Measurements from ENCODE around the gene COL23A1. TPM values are rescaled to one million over a fixed set of nuclear protein-coding genes. Genes with fewer than 3 reads are reported as not detected.

The COL23A1 gene
- total and polyA plus RNA-seq, 2 experiments from 2014 or later: 4.8 to 8.2 TPM

- TF ChIP-seq REST (IDR thresholded peaks at IDR 0.05; ENCODE audit: unreplicated experiment): no peak
- TF ChIP-seq, protein P1, sequence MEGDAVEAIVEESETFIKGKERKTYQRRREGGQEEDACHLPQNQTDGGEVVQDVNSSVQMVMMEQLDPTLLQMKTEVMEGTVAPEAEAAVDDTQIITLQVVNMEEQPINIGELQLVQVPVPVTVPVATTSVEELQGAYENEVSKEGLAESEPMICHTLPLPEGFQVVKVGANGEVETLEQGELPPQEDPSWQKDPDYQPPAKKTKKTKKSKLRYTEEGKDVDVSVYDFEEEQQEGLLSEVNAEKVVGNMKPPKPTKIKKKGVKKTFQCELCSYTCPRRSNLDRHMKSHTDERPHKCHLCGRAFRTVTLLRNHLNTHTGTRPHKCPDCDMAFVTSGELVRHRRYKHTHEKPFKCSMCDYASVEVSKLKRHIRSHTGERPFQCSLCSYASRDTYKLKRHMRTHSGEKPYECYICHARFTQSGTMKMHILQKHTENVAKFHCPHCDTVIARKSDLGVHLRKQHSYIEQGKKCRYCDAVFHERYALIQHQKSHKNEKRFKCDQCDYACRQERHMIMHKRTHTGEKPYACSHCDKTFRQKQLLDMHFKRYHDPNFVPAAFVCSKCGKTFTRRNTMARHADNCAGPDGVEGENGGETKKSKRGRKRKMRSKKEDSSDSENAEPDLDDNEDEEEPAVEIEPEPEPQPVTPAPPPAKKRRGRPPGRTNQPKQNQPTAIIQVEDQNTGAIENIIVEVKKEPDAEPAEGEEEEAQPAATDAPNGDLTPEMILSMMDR (conservative IDR thresholded peaks at IDR 0.05; ENCODE audit: low read depth in 2 of 2): no peak
These were observed 351.2 kb downstream of the COL23A1 start (continued) for GRCh38 chr5:178238711-178239592.

- Histone ChIP-seq H3K9me2 (ENCODE audit: insufficient read depth) (no peaks in the 10 kb centered on the region), H3F3A (replicated peaks; ENCODE audit: low read depth) (peaks cover 4% of the 10 kb centered on the region; the same call in 1 of the 2 replicates), H3K4me1 (ENCODE audit: insufficient read depth) (no peaks in the 10 kb centered on the region; the same call in 1 of the 2 replicates), H3K79me2 (replicated peaks; ENCODE audit: insufficient read depth) (no peaks in the 10 kb centered on the region), H3K27ac (ENCODE audit: low read depth) (no peak overlapping the region), H3K27me3 (ENCODE audit: insufficient read depth) (no peaks in the 10 kb centered on the region), H2AFZ (no peak overlapping the region), H3K4me3 (no peak overlapping the region), H3K36me3 (ENCODE audit: insufficient read depth) (no peaks in the 10 kb centered on the region), H4K20me1 (replicated peaks; ENCODE audit: insufficient read depth) (no peaks in the 10 kb centered on the region), H3K4me2 (no peak overlapping the region)
- Mint-ChIP-seq H3K36me3 (ENCODE audit: low read depth) (no peaks in the 10 kb centered on the region; the same call in 2 of the 3 replicates), H3K27ac (no peak overlapping the region), H3K4me1 (peaks cover 12% of the 10 kb centered on the region), H3K27me3 (ENCODE audit: insufficient read depth, low read depth, poor library complexity) (peaks cover 30% of the 10 kb centered on the region), H3K4me3 (no peak overlapping the region), H3K9me3 (no peaks in the 10 kb centered on the region; the same call in 2 of the 3 replicates)
- ATAC-seq (no peak), DNase-seq (ENCODE audit: low spot score) (no peak)
- TF ChIP-seq EZH2phosphoT487 (IDR thresholded peaks at IDR 0.05; ENCODE audit: unreplicated experiment) (no peak), JUNB (IDR thresholded peaks at IDR 0.05; ENCODE audit: unreplicated experiment) (no peak), EZH2 (IDR thresholded peaks at IDR 0.05; ENCODE audit: low read depth, unreplicated experiment) (no peak), STAT1 (IDR thresholded peaks at IDR 0.05; ENCODE audit: unreplicated experiment) (no peak)
- TF ChIP-seq, protein P2, sequence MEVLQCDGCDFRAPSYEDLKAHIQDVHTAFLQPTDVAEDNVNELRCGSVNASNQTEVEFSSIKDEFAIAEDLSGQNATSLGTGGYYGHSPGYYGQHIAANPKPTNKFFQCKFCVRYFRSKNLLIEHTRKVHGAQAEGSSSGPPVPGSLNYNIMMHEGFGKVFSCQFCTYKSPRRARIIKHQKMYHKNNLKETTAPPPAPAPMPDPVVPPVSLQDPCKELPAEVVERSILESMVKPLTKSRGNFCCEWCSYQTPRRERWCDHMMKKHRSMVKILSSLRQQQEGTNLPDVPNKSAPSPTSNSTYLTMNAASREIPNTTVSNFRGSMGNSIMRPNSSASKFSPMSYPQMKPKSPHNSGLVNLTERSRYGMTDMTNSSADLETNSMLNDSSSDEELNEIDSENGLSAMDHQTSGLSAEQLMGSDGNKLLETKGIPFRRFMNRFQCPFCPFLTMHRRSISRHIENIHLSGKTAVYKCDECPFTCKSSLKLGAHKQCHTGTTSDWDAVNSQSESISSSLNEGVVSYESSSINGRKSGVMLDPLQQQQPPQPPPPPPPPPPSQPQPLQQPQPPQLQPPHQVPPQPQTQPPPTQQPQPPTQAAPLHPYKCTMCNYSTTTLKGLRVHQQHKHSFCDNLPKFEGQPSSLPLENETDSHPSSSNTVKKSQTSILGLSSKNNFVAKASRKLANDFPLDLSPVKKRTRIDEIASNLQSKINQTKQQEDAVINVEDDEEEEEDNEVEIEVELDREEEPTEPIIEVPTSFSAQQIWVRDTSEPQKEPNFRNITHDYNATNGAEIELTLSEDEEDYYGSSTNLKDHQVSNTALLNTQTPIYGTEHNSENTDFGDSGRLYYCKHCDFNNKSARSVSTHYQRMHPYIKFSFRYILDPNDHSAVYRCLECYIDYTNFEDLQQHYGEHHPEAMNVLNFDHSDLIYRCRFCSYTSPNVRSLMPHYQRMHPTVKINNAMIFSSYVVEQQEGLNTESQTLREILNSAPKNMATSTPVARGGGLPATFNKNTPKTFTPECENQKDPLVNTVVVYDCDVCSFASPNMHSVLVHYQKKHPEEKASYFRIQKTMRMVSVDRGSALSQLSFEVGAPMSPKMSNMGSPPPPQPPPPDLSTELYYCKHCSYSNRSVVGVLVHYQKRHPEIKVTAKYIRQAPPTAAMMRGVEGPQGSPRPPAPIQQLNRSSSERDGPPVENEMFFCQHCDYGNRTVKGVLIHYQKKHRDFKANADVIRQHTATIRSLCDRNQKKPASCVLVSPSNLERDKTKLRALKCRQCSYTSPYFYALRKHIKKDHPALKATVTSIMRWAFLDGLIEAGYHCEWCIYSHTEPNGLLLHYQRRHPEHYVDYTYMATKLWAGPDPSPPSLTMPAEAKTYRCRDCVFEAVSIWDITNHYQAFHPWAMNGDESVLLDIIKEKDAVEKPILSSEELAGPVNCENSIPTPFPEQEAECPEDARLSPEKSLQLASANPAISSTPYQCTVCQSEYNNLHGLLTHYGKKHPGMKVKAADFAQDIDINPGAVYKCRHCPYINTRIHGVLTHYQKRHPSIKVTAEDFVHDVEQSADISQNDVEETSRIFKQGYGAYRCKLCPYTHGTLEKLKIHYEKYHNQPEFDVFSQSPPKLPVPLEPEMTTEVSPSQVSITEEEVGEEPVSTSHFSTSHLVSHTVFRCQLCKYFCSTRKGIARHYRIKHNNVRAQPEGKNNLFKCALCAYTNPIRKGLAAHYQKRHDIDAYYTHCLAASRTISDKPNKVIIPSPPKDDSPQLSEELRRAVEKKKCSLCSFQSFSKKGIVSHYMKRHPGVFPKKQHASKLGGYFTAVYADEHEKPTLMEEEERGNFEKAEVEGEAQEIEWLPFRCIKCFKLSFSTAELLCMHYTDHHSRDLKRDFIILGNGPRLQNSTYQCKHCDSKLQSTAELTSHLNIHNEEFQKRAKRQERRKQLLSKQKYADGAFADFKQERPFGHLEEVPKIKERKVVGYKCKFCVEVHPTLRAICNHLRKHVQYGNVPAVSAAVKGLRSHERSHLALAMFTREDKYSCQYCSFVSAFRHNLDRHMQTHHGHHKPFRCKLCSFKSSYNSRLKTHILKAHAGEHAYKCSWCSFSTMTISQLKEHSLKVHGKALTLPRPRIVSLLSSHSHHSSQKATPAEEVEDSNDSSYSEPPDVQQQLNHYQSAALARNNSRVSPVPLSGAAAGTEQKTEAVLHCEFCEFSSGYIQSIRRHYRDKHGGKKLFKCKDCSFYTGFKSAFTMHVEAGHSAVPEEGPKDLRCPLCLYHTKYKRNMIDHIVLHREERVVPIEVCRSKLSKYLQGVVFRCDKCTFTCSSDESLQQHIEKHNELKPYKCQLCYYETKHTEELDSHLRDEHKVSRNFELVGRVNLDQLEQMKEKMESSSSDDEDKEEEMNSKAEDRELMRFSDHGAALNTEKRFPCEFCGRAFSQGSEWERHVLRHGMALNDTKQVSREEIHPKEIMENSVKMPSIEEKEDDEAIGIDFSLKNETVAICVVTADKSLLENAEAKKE (CRISPR knock-in tag; IDR thresholded peaks at IDR 0.05): no peak
- TF ChIP-seq, protein P3, sequence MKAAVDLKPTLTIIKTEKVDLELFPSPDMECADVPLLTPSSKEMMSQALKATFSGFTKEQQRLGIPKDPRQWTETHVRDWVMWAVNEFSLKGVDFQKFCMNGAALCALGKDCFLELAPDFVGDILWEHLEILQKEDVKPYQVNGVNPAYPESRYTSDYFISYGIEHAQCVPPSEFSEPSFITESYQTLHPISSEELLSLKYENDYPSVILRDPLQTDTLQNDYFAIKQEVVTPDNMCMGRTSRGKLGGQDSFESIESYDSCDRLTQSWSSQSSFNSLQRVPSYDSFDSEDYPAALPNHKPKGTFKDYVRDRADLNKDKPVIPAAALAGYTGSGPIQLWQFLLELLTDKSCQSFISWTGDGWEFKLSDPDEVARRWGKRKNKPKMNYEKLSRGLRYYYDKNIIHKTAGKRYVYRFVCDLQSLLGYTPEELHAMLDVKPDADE (IDR thresholded peaks at IDR 0.05): no peak
- TF ChIP-seq, protein P1 (conservative IDR thresholded peaks at IDR 0.05; ENCODE audit: low read depth in 2 of 2): no peak
These were observed 351.9 kb downstream of the COL23A1 start for GRCh38 chr5:178238313-178238635.

All from GM23338 (cell line).